CD14-positive monocyte (primary cell): ENCODE measurements around the gene KHNYN. TPM values are rescaled to one million over a fixed set of nuclear protein-coding genes. Genes with fewer than 3 reads are reported as not detected.
"Not testable (repeated sequence)": the region's sequence is repeated elsewhere in the genome, so short reads cannot be mapped to it uniquely, and the experiment has no call there.

Experiments used
- DNase-seq, 3 donors: peaks; one replicate each; pipeline ENCODE4 v3.0.0-alpha.2; 2011 to 2022
- H2AFZ ChIP-seq: 2 replicates; pipeline ENCODE4 v1.6.0; 2012; ENCODE audit warnings: mild to moderate bottlenecking, low read depth, low read length, inconsistent platforms; ENCODE audit not compliant: insufficient read depth, poor library complexity, severe bottlenecking
- H3K27ac ChIP-seq, 2 donors: 1 replicate in 1 of 2; 2 replicates in 1 of 2; pipeline ENCODE4 v1.5.1; 2012 to 2013; ENCODE audit warnings: low read length in 2 of 2, control low read depth in 1 of 2, inconsistent platforms in 1 of 2, low read depth in 1 of 2, mild to moderate bottlenecking in 1 of 2
- H3K27me3 ChIP-seq, 2 donors: one replicate each; pipeline versions ENCODE4 v1.6.0 to v1.6.1; 2011 to 2013; ENCODE audit warnings: low read length in 2 of 2; ENCODE audit not compliant: control insufficient read depth in 2 of 2, insufficient read depth in 2 of 2
- H3K36me3 ChIP-seq, 2 donors: replicated peaks in 1 of 2; 1 replicate in 1 of 2; 2 replicates in 1 of 2; pipeline versions ENCODE4 v1.5.1 to v1.6.1; 2012 to 2013; ENCODE audit warnings: low read length in 2 of 2, control low read depth in 1 of 2, inconsistent platforms in 1 of 2, mild to moderate bottlenecking in 1 of 2; ENCODE audit not compliant: insufficient read depth in 2 of 2, control insufficient read depth in 1 of 2
- H3K4me1 ChIP-seq, 2 donors: 1 replicate in 1 of 2; 2 replicates in 1 of 2; pipeline versions ENCODE4 v1.5.1 to v1.6.1; 2012 to 2013; ENCODE audit warnings: low read length in 2 of 2, control low read depth in 1 of 2, inconsistent platforms in 1 of 2, mild to moderate bottlenecking in 1 of 2, moderate library complexity in 1 of 2; ENCODE audit not compliant: insufficient read depth in 2 of 2, control insufficient read depth in 1 of 2
- H3K4me2 ChIP-seq: replicated peaks from 2 replicates; pipeline ENCODE3; 2012; ENCODE audit warnings: low read length, moderate library complexity, mild to moderate bottlenecking; ENCODE audit not compliant: poor library complexity, severe bottlenecking; ENCODE audit errors: extremely low read depth
- H3K4me3 ChIP-seq, 3 experiments: fragments of 200-600 bp in 1 of 3; sonication (generic) in 1 of 3; replicated peaks in 1 of 3; 1 replicate in 2 of 3; 2 replicates in 1 of 3; pipeline ENCODE4 v1.5.1; 2011 to 2013; ENCODE audit warnings: low read length in 3 of 3, mild to moderate bottlenecking in 3 of 3, control low read depth in 2 of 3, low read depth in 2 of 3, inconsistent platforms in 1 of 3, moderate library complexity in 1 of 3
- H3K79me2 ChIP-seq: 2 replicates; pipeline ENCODE4 v1.6.0; 2012; ENCODE audit warnings: mild to moderate bottlenecking, control low read depth, inconsistent platforms, low read length, moderate library complexity; ENCODE audit not compliant: insufficient read depth
- H3K9ac ChIP-seq: 2 replicates; pipeline ENCODE4 v1.6.0; 2017; ENCODE audit warnings: low read length, mild to moderate bottlenecking; ENCODE audit not compliant: insufficient read depth, poor library complexity, severe bottlenecking
- H3K9me3 ChIP-seq, 2 donors: replicated peaks in 1 of 2; 1 replicate in 1 of 2; 2 replicates in 1 of 2; pipeline versions ENCODE4 v1.5.1 to v1.6.1; 2012 to 2013; ENCODE audit warnings: low read length in 2 of 2, control low read depth in 1 of 2; ENCODE audit not compliant: control insufficient read depth in 1 of 2, insufficient read depth in 1 of 2
- H4K20me1 ChIP-seq: 2 replicates; pipeline ENCODE4 v1.6.0; 2012; ENCODE audit warnings: mild to moderate bottlenecking, low read length, control low read depth, moderate library complexity; ENCODE audit not compliant: insufficient read depth
- H3K27ac Mint-ChIP-seq, 7 donors: one replicate each; pipeline ENCODE4 v1.8.0; 2020; ENCODE audit warnings: mild to moderate bottlenecking in 7 of 7, mixed read lengths in 7 of 7, moderate library complexity in 6 of 7, inconsistent platforms in 2 of 7
- H3K27me3 Mint-ChIP-seq, 3 donors: one replicate each; pipeline ENCODE4 v1.8.0; 2021 to 2022; ENCODE audit warnings: low read depth in 3 of 3, mild to moderate bottlenecking in 3 of 3, mixed read lengths in 3 of 3, moderate library complexity in 3 of 3, inconsistent platforms in 1 of 3
- H3K36me3 Mint-ChIP-seq, 2 donors: one replicate each; pipeline ENCODE4 v1.8.0; 2020; ENCODE audit warnings: mixed read lengths in 2 of 2, inconsistent platforms in 1 of 2, mild to moderate bottlenecking in 1 of 2
- H3K4me1 Mint-ChIP-seq: one replicate; pipeline ENCODE4 v1.8.0; 2020; ENCODE audit warnings: mild to moderate bottlenecking, mixed read lengths
- H3K4me3 Mint-ChIP-seq, 2 donors: one replicate each; pipeline ENCODE4 v1.8.0; 2020; ENCODE audit warnings: mild to moderate bottlenecking in 2 of 2, mixed read lengths in 2 of 2, moderate library complexity in 1 of 2
- H3K9me3 Mint-ChIP-seq, 7 donors: one replicate each; pipeline ENCODE4 v1.8.0; 2020 to 2022; ENCODE audit warnings: mixed read lengths in 7 of 7, mild to moderate bottlenecking in 6 of 7, moderate library complexity in 6 of 7, inconsistent platforms in 2 of 7
- WGBS: methylation state at CpG from one replicate; pipeline ENCODE4 v1.1.5; 2013; ENCODE audit warnings: missing lambda C conversion rate; ENCODE audit not compliant: insufficient coverage; 5-methylcytosine and 5-hydroxymethylcytosine counted together
- intact Hi-C, 2 donors: fragments of 100-400 bp; cut with micrococcal nuclease; formaldehyde crosslinking; loops; one replicate each; pipeline versions ENCODE4 v1.15.0 to v1.15.1; 2023
- polyA plus RNA-seq, 3 donors: library from polyadenylated mRNA; depleted of rRNA in 1 of 3; unstranded in 2 of 3; stranded (reverse) in 1 of 3; fragments of 300-500 nt in 2 of 3; fragments of >200 nt in 1 of 3; fragmentation: Illumina TruSeq in 2 of 3; gene quantifications; 1 replicate in 2 of 3; 2 replicates in 1 of 3; pipeline ENCODE4 v1.2.3, GENCODE V29; 2012 to 2021
- TF ChIP-seq, protein P1 (sequence below): fragments of 200-600 bp; IDR thresholded peaks from one replicate; pipeline ENCODE4 v1.8.0; 2022; ENCODE audit warnings: antibody characterized with exemption, mild to moderate bottlenecking

KHNYN gene
- polyA plus RNA-seq, 3 donors: 12.4 to 39.8 (median 16.0) TPM

DNA sequence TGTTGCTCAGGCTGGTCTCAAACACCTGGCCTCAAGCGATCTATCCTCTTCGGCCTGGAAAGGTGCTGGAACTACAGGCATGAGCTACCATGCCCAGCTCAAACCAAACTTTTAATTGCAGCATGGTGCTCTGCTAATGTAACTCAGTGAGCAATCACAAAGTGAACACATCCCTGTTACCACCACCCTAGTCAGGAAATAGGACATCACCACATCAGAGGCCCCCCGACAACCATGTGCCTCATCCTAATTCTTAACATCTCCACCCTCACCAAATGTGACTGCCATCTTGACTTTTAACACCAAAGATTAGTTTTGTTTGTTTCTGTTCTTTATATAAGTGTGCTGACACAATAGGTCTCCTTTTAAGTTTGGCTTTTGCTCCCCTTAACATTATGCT is 35.6 kb downstream of the KHNYN start:
- Histone ChIP-seq H3K4me2 (no peak overlapping the region), H4K20me1 (no peaks in the 10 kb centered on the region), H3K9me3 (no peaks in the 10 kb centered on the region), H3K27ac (no peak overlapping the region), H3K4me1 (no peaks in the 10 kb centered on the region), H2AFZ (no peak overlapping the region), H3K27me3 (no peaks in the 10 kb centered on the region), H3K9ac (no peak overlapping the region), H3K79me2 (no peaks in the 10 kb centered on the region), H3K36me3 (no peaks in the 10 kb centered on the region), H3K4me3 (no peak overlapping the region)
- no peaks in the 10 kb centered on the region for H3K4me1 Mint-ChIP-seq
- TF ChIP-seq, protein P1, sequence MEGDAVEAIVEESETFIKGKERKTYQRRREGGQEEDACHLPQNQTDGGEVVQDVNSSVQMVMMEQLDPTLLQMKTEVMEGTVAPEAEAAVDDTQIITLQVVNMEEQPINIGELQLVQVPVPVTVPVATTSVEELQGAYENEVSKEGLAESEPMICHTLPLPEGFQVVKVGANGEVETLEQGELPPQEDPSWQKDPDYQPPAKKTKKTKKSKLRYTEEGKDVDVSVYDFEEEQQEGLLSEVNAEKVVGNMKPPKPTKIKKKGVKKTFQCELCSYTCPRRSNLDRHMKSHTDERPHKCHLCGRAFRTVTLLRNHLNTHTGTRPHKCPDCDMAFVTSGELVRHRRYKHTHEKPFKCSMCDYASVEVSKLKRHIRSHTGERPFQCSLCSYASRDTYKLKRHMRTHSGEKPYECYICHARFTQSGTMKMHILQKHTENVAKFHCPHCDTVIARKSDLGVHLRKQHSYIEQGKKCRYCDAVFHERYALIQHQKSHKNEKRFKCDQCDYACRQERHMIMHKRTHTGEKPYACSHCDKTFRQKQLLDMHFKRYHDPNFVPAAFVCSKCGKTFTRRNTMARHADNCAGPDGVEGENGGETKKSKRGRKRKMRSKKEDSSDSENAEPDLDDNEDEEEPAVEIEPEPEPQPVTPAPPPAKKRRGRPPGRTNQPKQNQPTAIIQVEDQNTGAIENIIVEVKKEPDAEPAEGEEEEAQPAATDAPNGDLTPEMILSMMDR: no peak
- no peak overlapping the region for H3K4me3 Mint-ChIP-seq
- no peaks in the 10 kb centered on the region for H3K36me3 Mint-ChIP-seq
- DNase-seq: no peak
- peaks cover 0 to 3% (median 0%) of the 10 kb centered on the region in 3 donors for H3K27me3 Mint-ChIP-seq
- no peak overlapping the region for H3K27ac Mint-ChIP-seq
- intact Hi-C loops: no loop called here
- H3K9me3 Mint-ChIP-seq: peaks cover 0 to 3% (median 2%) of the 10 kb centered on the region in 7 donors
- WGBS: 94% methylated on average over 2 of the region's 3 CpGs

DNA sequence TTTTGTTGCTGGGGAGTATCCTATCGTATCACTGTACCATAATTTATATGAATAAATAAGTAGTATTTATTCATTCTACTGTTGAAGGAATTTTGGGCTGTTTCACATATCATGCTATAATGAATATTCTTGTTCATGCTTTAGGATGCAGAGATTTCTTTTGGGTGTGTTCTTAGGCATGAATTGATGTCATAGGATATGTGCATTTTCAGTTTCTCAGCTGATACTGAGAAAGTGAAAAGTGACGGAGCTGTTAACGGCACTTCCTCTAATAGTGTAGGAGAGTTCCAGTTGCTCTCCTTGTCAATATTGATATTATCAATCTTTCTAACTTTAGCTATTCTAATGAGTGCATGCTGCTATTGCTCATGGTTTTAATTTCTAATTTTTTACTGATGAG is 36.1 kb downstream of the KHNYN start:
- Histone ChIP-seq H3K4me3 (no peak overlapping the region), H3K4me2 (no peak overlapping the region), H2AFZ (no peak overlapping the region), H3K4me1 (no peaks in the 10 kb centered on the region), H4K20me1 (no peaks in the 10 kb centered on the region), H3K79me2 (no peaks in the 10 kb centered on the region), H3K27ac (no peak overlapping the region), H3K9ac (no peak overlapping the region), H3K36me3 (no peaks in the 10 kb centered on the region), H3K27me3 (no peaks in the 10 kb centered on the region), H3K9me3 (no peaks in the 10 kb centered on the region)
- WGBS: no CpG with 5 or more reads among the region's 3 CpGs
- no peaks in the 10 kb centered on the region for H3K36me3 Mint-ChIP-seq
- peaks cover 0 to 5% (median 3%) of the 10 kb centered on the region in 7 donors for H3K9me3 Mint-ChIP-seq
- no peak overlapping the region for H3K27ac Mint-ChIP-seq
- intact Hi-C loops: no loop called here
- H3K27me3 Mint-ChIP-seq: peaks cover 0 to 1% (median 0%) of the 10 kb centered on the region in 3 donors
- TF ChIP-seq, protein P1: no peak
- no peak for DNase-seq
- no peak overlapping the region for H3K4me3 Mint-ChIP-seq
- no peaks in the 10 kb centered on the region for H3K4me1 Mint-ChIP-seq

- H3K9ac ChIP-seq, H3K27ac ChIP-seq, H3K79me2 ChIP-seq, H3K4me1 ChIP-seq, H3K27ac Mint-ChIP-seq, H3K9me3 Mint-ChIP-seq, H3K4me3 ChIP-seq, H3K4me2 ChIP-seq, H3K27me3 ChIP-seq, H3K36me3 Mint-ChIP-seq, H3K9me3 ChIP-seq, H3K4me1 Mint-ChIP-seq, H4K20me1 ChIP-seq, H3K27me3 Mint-ChIP-seq, H2AFZ ChIP-seq, DNase-seq, H3K4me3 Mint-ChIP-seq, H3K36me3 ChIP-seq, intact Hi-C loops: not testable (repeated sequence)
- WGBS: no CpG with 5 or more reads among the region's 2 CpGs
These were observed 40.7 kb downstream of the KHNYN start for GRCh38 chr14:24470450-24470849.
